ENCODE data around the gene JAK1. TPM values are rescaled to one million over a fixed set of nuclear protein-coding genes. Genes with fewer than 3 reads are reported as not detected.

JAK1 gene
- 21.1 to 28.2 TPM (median 27.8 TPM) in 3 replicates for total RNA-seq (2021)
- percentile 64 among the genes with signal in this experiment for Bru-seq, nascent RNA
- long read RNA-seq, experiment 1, full-length matches to known transcripts, result 102 of 162 reads
- long read RNA-seq, experiment 1, partial matches to known transcripts, result 28 of 162 reads
- long read RNA-seq, experiment 1, other reads (novel, unspliced or antisense), result 32 of 162 reads
- long read RNA-seq, experiment 2, partial matches to known transcripts, result 13 of 32 reads
- long read RNA-seq, experiment 2, other reads (novel, unspliced or antisense), result 19 of 32 reads
- long read RNA-seq, experiment 3, partial matches to known transcripts, result 1 of 1 reads
- long read RNA-seq, experiment 3, other reads (novel, unspliced or antisense), result 0 of 1 reads

GRCh38 chr1:64966158-64966971 is at the start of gene JAK1:
JAK1 (minus strand) TSS chr1:64966549; CDS start chr1:64886264, 80,285 bp downstream.
- ChIA-PET CTCF (interaction anchor here (0.6 to 2.2 kb wide), 7 partner anchors 10 to 1509 kb away, joined by 3 to 10 read pairs (median 4); no protein-coding TSS in a partner anchor), POLR2A (interaction anchor here (0.6 to 2.0 kb wide), 8 partner anchors 10 to 206 kb away, joined by 3 to 9 read pairs (median 4); no protein-coding TSS in a partner anchor)
- H3K4me3 Mint-ChIP-seq, result peak within 1 kb of the TSS; percentile 89
- no peaks in the 10 kb centered on the region for H3K36me3 Mint-ChIP-seq
- H3K9me3 Mint-ChIP-seq, result no peaks in the 10 kb centered on the region
- H3K27ac Mint-ChIP-seq, result peak within 1 kb of the TSS; percentile 72
- peaks cover 26% of the 10 kb centered on the region for H3K4me1 Mint-ChIP-seq
- DNase-seq (ENCODE audit: low spot score) (peak; percentile 83), ATAC-seq (peak; percentile 92)
- H3K27me3 Mint-ChIP-seq (ENCODE audit: low read depth), result peaks cover 34% of the 10 kb centered on the region
- TF ChIP-seq SMAD4 (CRISPR knock-in tag; IDR thresholded peaks at IDR 0.05) (no peak), PRDM15 (CRISPR knock-in tag; IDR thresholded peaks at IDR 0.05) (no peak), FOXJ3 (CRISPR knock-in tag; IDR thresholded peaks at IDR 0.05; ENCODE audit: borderline replicate concordance) (no peak), MAX (CRISPR knock-in tag; IDR thresholded peaks at IDR 0.05) (no peak), TEAD1 (CRISPR knock-in tag; IDR thresholded peaks at IDR 0.05) (no peak), ELF4 (CRISPR knock-in tag; IDR thresholded peaks at IDR 0.05; ENCODE audit: low read depth) (no peak), ZNF281 (CRISPR knock-in tag; IDR thresholded peaks at IDR 0.05) (no peak), STAT6 (CRISPR knock-in tag; conservative IDR thresholded peaks at IDR 0.05; ENCODE audit: low read depth) (no peak), GABPB1 (CRISPR knock-in tag; IDR thresholded peaks at IDR 0.05) (no peak), CREM (CRISPR knock-in tag; IDR thresholded peaks at IDR 0.05) (peak; percentile 78), IRF1 (CRISPR knock-in tag; IDR thresholded peaks at IDR 0.05) (no peak), AFF4 (CRISPR knock-in tag; IDR thresholded peaks at IDR 0.05; ENCODE audit: borderline replicate concordance) (no peak), NFE2L1 (CRISPR knock-in tag; IDR thresholded peaks at IDR 0.05) (no peak), E2F1 (CRISPR knock-in tag; IDR thresholded peaks at IDR 0.05) (no peak), NFATC4 (CRISPR knock-in tag; IDR thresholded peaks at IDR 0.05) (no peak), GTF2I (CRISPR knock-in tag; conservative IDR thresholded peaks at IDR 0.05) (no peak)

Measured in WTC11 (cell line).